HG02973 (cell line): ENCODE measurements around the gene KIF15.
"Not testable (repeated sequence)": the region's sequence is repeated elsewhere in the genome, so short reads cannot be mapped to it uniquely, and the experiment has no call there.

Source experiments
- ATAC-seq: cut with Tn5 transposase; IDR thresholded peaks from one replicate; pipeline ENCODE4 v1.9.1; 2021; ENCODE audit warnings: moderate library complexity; ENCODE audit not compliant: unreplicated experiment

The KIF15 gene

GRCh38 chr3:44825264-44825925 lies 63.8 kb downstream of the KIF15 start:
- no peak for ATAC-seq

- ATAC-seq: no peak
Observed at GRCh38 chr3:44827196-44827595, 65.6 kb downstream of the KIF15 start.

- no peak for ATAC-seq
Observed at GRCh38 chr3:44831232-44831631, 69.6 kb downstream of the KIF15 start.

- ATAC-seq: no peak
Observed at GRCh38 chr3:44832032-44832431, 70.4 kb downstream of the KIF15 start.

- no peak for ATAC-seq
Observed at GRCh38 chr3:44832965-44833364, 71.4 kb downstream of the KIF15 start.

GRCh38 chr3:44833394-44833793 lies 71.8 kb downstream of the KIF15 start:
- no peak for ATAC-seq

GRCh38 chr3:44835684-44836083 lies 74.1 kb downstream of the KIF15 start:
- ATAC-seq: no peak

- no peak for ATAC-seq
Observed at GRCh38 chr3:44842376-44842775, 80.8 kb downstream of the KIF15 start.

GRCh38 chr3:44845528-44846520 lies 84.2 kb downstream of the KIF15 start:
- no peak for ATAC-seq

- ATAC-seq: no peak
Observed at GRCh38 chr3:44848634-44849033, 87.0 kb downstream of the KIF15 start.

- not testable (repeated sequence) for ATAC-seq
Observed at GRCh38 chr3:44856663-44857062, 95.1 kb downstream of the KIF15 start.

- no peak for ATAC-seq
Observed at GRCh38 chr3:44860117-44860516, 98.5 kb downstream of the KIF15 start.

GRCh38 chr3:44861412-44862225 lies 100.0 kb downstream of the KIF15 start, which contains the start of gene TMEM42:
Gene TMEM42 (plus strand): TSS chr3:44861912. CDS start chr3:44861925, 13 bp downstream.
- ATAC-seq: peak; percentile 89

GRCh38 chr3:44862226-44862637 lies 100.6 kb downstream of the KIF15 start:
- ATAC-seq: peak; percentile 28

- no peak for ATAC-seq
Observed at GRCh38 chr3:44865272-44866035, 103.9 kb downstream of the KIF15 start.

GRCh38 chr3:44867421-44868111 lies 106.0 kb downstream of the KIF15 start:
- ATAC-seq: no peak

GRCh38 chr3:44870375-44871061 lies 108.9 kb downstream of the KIF15 start:
- no peak for ATAC-seq

GRCh38 chr3:44874308-44874707 lies 112.7 kb downstream of the KIF15 start, which contains the start of gene TGM4:
Gene TGM4 (plus strand): TSS chr3:44874608. CDS start chr3:44874679, 71 bp downstream.
- ATAC-seq: no peak

- no peak for ATAC-seq
Observed at GRCh38 chr3:44875596-44875995, 114.0 kb downstream of the KIF15 start.
